HepG2 (cell line): Measurements from ENCODE around the gene TFPI. TPM values are rescaled to one million over a fixed set of nuclear protein-coding genes. Genes with fewer than 3 reads are reported as not detected.

Source experiments
- ATAC-seq: fragments of 200-7000 bp; cut with Tn5 transposase; 3 replicates; pipeline ENCODE4 v1.9.1; 2020; ENCODE audit warnings: mild to moderate bottlenecking, moderate library complexity
- BruUV-seq: library from RNA; stranded (reverse); fragments of 400-500 nt; replicated peaks from 2 replicates; lab custom pipeline; 2021; lab: Mats Ljungman, UMichigan
- CTCF ChIA-PET: fragments of 300-600 bp; formaldehyde crosslinking; extraction: SDS; loops from one replicate; lab custom pipeline; 2021; ENCODE audit warnings: low total read pairs, inconsistent platforms, low intra/inter-chr PET ratio; lab: Yijun Ruan, JAX
- POLR2A ChIA-PET: fragments of 350-600 bp; sonication (Branson Sonifier 250); formaldehyde crosslinking; loops from one replicate; lab custom pipeline; 2020; ENCODE audit warnings: antibody characterized with exemption, inconsistent platforms; lab: Yijun Ruan, JAX
- DNase-seq: peaks from one replicate; pipeline ENCODE4 v3.0.0-alpha.2; 2015; ENCODE audit warnings: low spot score
- FAIRE-seq: peaks from 3 replicates; lab custom pipeline; 2011; peaks lifted over from hg19 to GRCh38; lab: Jason Lieb, UNC
- H2AFZ ChIP-seq: one replicate; pipeline ENCODE4 v1.6.1; 2011; ENCODE audit warnings: low read length, inconsistent platforms
- H3K27ac ChIP-seq: fragments of 300-600 bp; 3 replicates; pipeline ENCODE4 v1.8.0; 2011; ENCODE audit warnings: mixed run types, mild to moderate bottlenecking, mixed read lengths, low read length, inconsistent platforms; ENCODE audit not compliant: insufficient read depth; ENCODE audit errors: extremely low read length
- H3K27me3 ChIP-seq, 2 experiments: fragments of 200-600 bp in 1 of 2; 2 replicates in 1 of 2; 3 replicates in 1 of 2; pipeline versions ENCODE4 v1.6.0 to v1.8.0; 2011; ENCODE audit warnings: low read length in 2 of 2, mild to moderate bottlenecking in 2 of 2, moderate library complexity in 2 of 2, inconsistent platforms in 1 of 2; ENCODE audit not compliant: insufficient read depth in 2 of 2, control insufficient read depth in 1 of 2
- H3K36me3 ChIP-seq, 2 experiments: fragments of 200-600 bp in 1 of 2; replicated peaks in 1 of 2; 2 replicates in 1 of 2; 3 replicates in 1 of 2; pipeline versions ENCODE4 v1.5.1 to v1.8.0; 2011; ENCODE audit warnings: low read length in 2 of 2, inconsistent platforms in 1 of 2; ENCODE audit not compliant: insufficient read depth in 2 of 2, control insufficient read depth in 1 of 2
- H3K4me1 ChIP-seq: 2 replicates; pipeline ENCODE4 v1.5.1; 2012; ENCODE audit warnings: low read length, inconsistent platforms; ENCODE audit not compliant: insufficient read depth
- H3K4me2 ChIP-seq: 2 replicates; pipeline ENCODE4 v1.6.0; 2011; ENCODE audit warnings: low read depth, low read length, inconsistent platforms
- H3K4me3 ChIP-seq, 3 experiments: fragments of 200-600 bp in 1 of 3; sonication (generic), shearing (Covaris generic) in 1 of 3; replicated peaks in 1 of 3; 2 replicates each; pipeline ENCODE4 v1.5.1; 2011 to 2016; ENCODE audit warnings: low read length in 3 of 3, inconsistent platforms in 2 of 3, low read depth in 2 of 3, mild to moderate bottlenecking in 2 of 3, control low read depth in 1 of 3, mixed read lengths in 1 of 3; ENCODE audit not compliant: insufficient read depth in 1 of 3
- H3K79me2 ChIP-seq: one replicate; pipeline ENCODE4 v1.6.1; 2011; ENCODE audit warnings: low read length, inconsistent platforms; ENCODE audit not compliant: insufficient read depth
- H3K9ac ChIP-seq: 2 replicates; pipeline ENCODE4 v1.6.0; 2011; ENCODE audit warnings: mild to moderate bottlenecking, low read depth, low read length, inconsistent platforms; ENCODE audit not compliant: insufficient read depth
- H3K9me3 ChIP-seq: 2 replicates; pipeline ENCODE4 v1.5.1; 2012; ENCODE audit warnings: mild to moderate bottlenecking, low read length
- H4K20me1 ChIP-seq: 2 replicates; pipeline ENCODE4 v1.6.0; 2011; ENCODE audit warnings: inconsistent platforms, mild to moderate bottlenecking, low read length, moderate library complexity; ENCODE audit not compliant: insufficient read depth
- KDM4B ChIP-seq: sonication (generic); formaldehyde crosslinking; IDR thresholded peaks from 2 replicates; pipeline ENCODE4 v1.4.0; 2020; ENCODE audit warnings: missing genetic modification reagents
- RFXANK ChIP-seq: IDR thresholded peaks from 2 replicates; pipeline ENCODE4 v1.6.1; 2016
- SNAPC4 ChIP-seq: sonication (generic); formaldehyde crosslinking; IDR thresholded peaks from 2 replicates; pipeline ENCODE4 v1.4.0; 2020; ENCODE audit warnings: mild to moderate bottlenecking, missing genetic modification reagents
- TFDP1 ChIP-seq: IDR thresholded peaks from 2 replicates; pipeline ENCODE4 v1.6.1; 2016; ENCODE audit warnings: missing compliant biosample characterization, missing genetic modification reagents, borderline replicate concordance
- ZBTB43 ChIP-seq: sonication (generic); formaldehyde crosslinking; conservative IDR thresholded peaks from 2 replicates; pipeline ENCODE4 v1.4.0; 2020; ENCODE audit warnings: missing genetic modification reagents
- ZFY ChIP-seq: sonication (generic); formaldehyde crosslinking; IDR thresholded peaks from 2 replicates; pipeline ENCODE4 v1.4.0; 2020; ENCODE audit warnings: missing genetic modification reagents
- ZNF501 ChIP-seq: sonication (generic); formaldehyde crosslinking; IDR thresholded peaks from 2 replicates; pipeline ENCODE4 v1.5.1; 2020; ENCODE audit warnings: mild to moderate bottlenecking, moderate library complexity, missing genetic modification reagents
- WGBS: methylation state at CpG from one replicate; pipeline ENCODE4 v1.1.6; 2017; ENCODE audit warnings: low lambda C conversion rate; 5-methylcytosine and 5-hydroxymethylcytosine counted together
- in situ Hi-C: cut with HindIII; loops from 2 replicates; pipeline ENCODE4 v1.10.0; 2017; ENCODE audit warnings: low pct_unique_long_range_greater_than_20kb; ENCODE audit not compliant: extremely low pct_ligation_motif_present
- intact Hi-C: fragments of 100-400 bp; cut with micrococcal nuclease; formaldehyde crosslinking; loops from one replicate; pipeline ENCODE4 v1.10.0; 2022; ENCODE audit not compliant: unreplicated experiment
- polyA plus RNA-seq, 8 experiments: library from polyadenylated mRNA; depleted of rRNA in 3 of 8; stranded (reverse) in 7 of 8; unstranded in 1 of 8; fragments of >200 nt; fragmentation: Illumina TruSeq in 4 of 8; extraction: Trizol in 4 of 8; gene quantifications; 2 replicates each; pipeline versions ENCODE4 v1.2.1 to v1.2.3, GENCODE V29; 2011 to 2016; ENCODE audit warnings: low read depth in 4 of 8, missing spikeins in 1 of 8, mixed read lengths in 1 of 8; ENCODE audit not compliant: insufficient read depth in 1 of 8
- total RNA-seq, 5 experiments: library from RNA; depleted of rRNA; stranded (reverse); fragments of >200 nt; fragmentation: Illumina TruSeq; extraction: Trizol; gene quantifications; 2 replicates each; pipeline ENCODE4 v1.2.3, GENCODE V29; 2016; ENCODE audit warnings: low read depth in 1 of 5

The TFPI gene
- total and polyA plus RNA-seq, 2 of the 13 experiments (the other 11 are each of a cell fraction or from before 2014, with no cell fraction given): 301 to 436 TPM

- TF ChIP-seq KDM4B: no peak
Observed at GRCh38 chr2:187447336-187447735, 106.9 kb downstream of the TFPI start (continued).

DNA sequence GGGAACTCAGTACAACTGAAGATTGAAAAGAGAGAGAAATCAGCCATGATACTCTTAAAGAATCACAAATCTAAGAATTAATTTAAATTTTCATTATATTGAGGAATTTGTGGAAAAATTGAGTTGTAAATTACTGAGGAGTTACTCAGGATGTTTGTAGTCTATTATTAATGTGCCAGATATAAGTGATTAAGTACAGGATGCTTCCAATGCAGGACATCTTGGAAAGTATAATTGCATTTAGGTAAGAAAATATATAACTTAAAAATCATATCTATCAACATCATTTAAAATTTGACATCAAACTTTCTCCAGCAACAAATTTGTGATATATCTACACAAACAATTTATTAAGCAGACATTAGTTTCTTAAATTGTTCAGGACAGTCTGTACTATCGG is 107.5 kb downstream of the TFPI start:
- no peaks in the 10 kb centered on the region for H3K27me3 ChIP-seq
- no peaks in the 10 kb centered on the region for H3K79me2 ChIP-seq
- TF ChIP-seq ZNF501 (CRISPR knock-in tag): no peak
- TF ChIP-seq, all 625 proteins: peak for 0
- no peak overlapping the region for H3K4me3 ChIP-seq
- ChIA-PET CTCF (no interaction called here), POLR2A (no interaction called here)
- no peak overlapping the region for H3K9ac ChIP-seq
- 2% methylated on average over 1 of the region's 1 CpG for WGBS
- ATAC-seq (no peak), FAIRE-seq (no peak), DNase-seq (no peak)
- no TSS peak for BruUV-seq
- intact Hi-C loops: no loop called here
- H3K4me2 ChIP-seq: no peak overlapping the region
- H3K36me3 ChIP-seq: no peaks in the 10 kb centered on the region
- in situ Hi-C loops: no loop called here
- no peaks in the 10 kb centered on the region for H4K20me1 ChIP-seq
- H3K4me1 ChIP-seq: no peaks in the 10 kb centered on the region
- H2AFZ ChIP-seq: no peak overlapping the region
- no peaks in the 10 kb centered on the region for H3K9me3 ChIP-seq
- H3K27ac ChIP-seq: no peak overlapping the region

DNA sequence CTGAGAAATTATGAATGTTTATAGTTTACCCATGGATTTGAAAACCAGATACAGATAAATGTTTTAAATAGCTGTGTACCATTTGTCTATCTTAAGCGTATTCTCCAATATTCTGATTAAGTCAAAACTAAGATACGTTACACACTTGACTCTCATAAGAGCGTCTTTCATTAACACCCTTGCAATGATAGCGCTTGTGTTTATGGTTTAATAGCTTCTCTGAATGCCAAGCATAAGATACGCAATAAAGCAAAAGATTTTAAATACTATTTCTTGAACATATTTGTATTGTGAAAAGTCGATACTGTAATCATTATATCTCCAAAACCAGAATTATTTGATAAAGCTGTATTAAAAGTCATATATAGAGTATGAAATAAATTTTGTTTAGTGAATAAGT is 109.2 kb downstream of the TFPI start:
- in situ Hi-C loops: no loop called here
- H3K27me3 ChIP-seq: no peaks in the 10 kb centered on the region
- no peak overlapping the region for H3K27ac ChIP-seq
- ChIA-PET CTCF (no interaction called here), POLR2A (no interaction called here)
- no peak for DNase-seq
- no peaks in the 10 kb centered on the region for H4K20me1 ChIP-seq
- ATAC-seq: no peak
- FAIRE-seq: no peak
- H3K4me2 ChIP-seq: no peak overlapping the region
- BruUV-seq: no TSS peak
- no peaks in the 10 kb centered on the region for H3K4me1 ChIP-seq
- no peaks in the 10 kb centered on the region for H3K36me3 ChIP-seq
- no peak overlapping the region for H3K4me3 ChIP-seq
- H3K9ac ChIP-seq: no peak overlapping the region
- intact Hi-C loops: no loop called here
- 11% methylated on average over 6 of the region's 6 CpGs for WGBS
- no peaks in the 10 kb centered on the region for H3K79me2 ChIP-seq
- no peak overlapping the region for H2AFZ ChIP-seq
- no peaks in the 10 kb centered on the region for H3K9me3 ChIP-seq
- TF ChIP-seq SNAPC4 (CRISPR knock-in tag) (no peak), RFXANK (no peak), ZBTB43 (CRISPR knock-in tag) (no peak), ZFY (no peak), TFDP1 (no peak)
